Activated naive CD4-positive, alpha-beta T cell treated with anti-CD3 and anti-CD28 coated beads for 36 hours (primary cell): Measurements from ENCODE around the gene PARP8. TPM values are rescaled to one million over a fixed set of nuclear protein-coding genes. Genes with fewer than 3 reads are reported as not detected.

Experiments
- CTCF ChIA-PET: fragments of 350-600 bp; sonication (Branson Sonifier 250); formaldehyde crosslinking; loops from one replicate; lab custom pipeline; 2021; ENCODE audit warnings: antibody characterized with exemption; lab: Charles Lee
- DNase-seq: peaks from one replicate; pipeline ENCODE4 v3.0.0-alpha.2; 2020
- H3K27ac Mint-ChIP-seq: one replicate; pipeline ENCODE4 v1.8.0; 2021; ENCODE audit warnings: mild to moderate bottlenecking, mixed read lengths
- H3K27me3 Mint-ChIP-seq: one replicate; pipeline ENCODE4 v1.8.0; 2021; ENCODE audit warnings: low read depth, mixed read lengths
- H3K36me3 Mint-ChIP-seq: one replicate; pipeline ENCODE4 v1.8.0; 2021; ENCODE audit warnings: low read depth, mixed read lengths
- H3K4me1 Mint-ChIP-seq: one replicate; pipeline ENCODE4 v1.8.0; 2021; ENCODE audit warnings: low read depth, mixed read lengths
- H3K4me3 Mint-ChIP-seq: one replicate; pipeline ENCODE4 v1.8.0; 2021; ENCODE audit warnings: mild to moderate bottlenecking, moderate library complexity, mixed read lengths
- H3K9me3 Mint-ChIP-seq: one replicate; pipeline ENCODE4 v1.8.0; 2021; ENCODE audit warnings: mixed read lengths
- intact Hi-C: fragments of 100-400 bp; cut with micrococcal nuclease; formaldehyde crosslinking; loops from one replicate; pipeline ENCODE4 v1.15.1; 2023
- total RNA-seq, 2 experiments: library from RNA; stranded (reverse); gene quantifications; one replicate each; pipeline ENCODE4 v1.2.3, GENCODE V29; 2021

PARP8 gene
- total RNA-seq, 2 experiments from 2014 or later = 20.1 to 22.0 TPM

DNA sequence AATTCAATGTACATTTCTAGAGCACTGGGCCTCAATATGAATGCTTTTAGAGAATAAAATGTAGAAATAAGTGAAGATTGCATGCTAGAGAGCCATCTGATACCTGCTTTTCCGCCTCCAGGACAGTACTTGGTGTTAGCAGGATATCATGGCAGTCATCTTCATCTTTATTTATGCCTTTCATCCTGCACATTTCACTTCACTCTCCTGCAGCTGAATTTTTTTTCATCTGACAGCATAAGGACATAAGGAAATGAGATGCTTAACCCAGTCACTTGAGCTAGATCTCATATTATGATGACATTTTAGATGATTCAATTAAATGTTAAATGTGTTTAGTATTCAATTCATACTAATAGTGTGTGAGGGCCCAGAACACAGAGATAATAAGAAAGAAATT, 162.6 kb downstream of the PARP8 start:
- Mint-ChIP-seq H3K4me1 (no peaks in the 10 kb centered on the region), H3K27ac (no peak overlapping the region), H3K27me3 (no peaks in the 10 kb centered on the region), H3K4me3 (no peak overlapping the region), H3K9me3 (no peaks in the 10 kb centered on the region), H3K36me3 (peaks cover 22% of the 10 kb centered on the region)
- CTCF ChIA-PET = no interaction called here
- DNase-seq = no peak
- intact Hi-C loops = no loop called here

DNA sequence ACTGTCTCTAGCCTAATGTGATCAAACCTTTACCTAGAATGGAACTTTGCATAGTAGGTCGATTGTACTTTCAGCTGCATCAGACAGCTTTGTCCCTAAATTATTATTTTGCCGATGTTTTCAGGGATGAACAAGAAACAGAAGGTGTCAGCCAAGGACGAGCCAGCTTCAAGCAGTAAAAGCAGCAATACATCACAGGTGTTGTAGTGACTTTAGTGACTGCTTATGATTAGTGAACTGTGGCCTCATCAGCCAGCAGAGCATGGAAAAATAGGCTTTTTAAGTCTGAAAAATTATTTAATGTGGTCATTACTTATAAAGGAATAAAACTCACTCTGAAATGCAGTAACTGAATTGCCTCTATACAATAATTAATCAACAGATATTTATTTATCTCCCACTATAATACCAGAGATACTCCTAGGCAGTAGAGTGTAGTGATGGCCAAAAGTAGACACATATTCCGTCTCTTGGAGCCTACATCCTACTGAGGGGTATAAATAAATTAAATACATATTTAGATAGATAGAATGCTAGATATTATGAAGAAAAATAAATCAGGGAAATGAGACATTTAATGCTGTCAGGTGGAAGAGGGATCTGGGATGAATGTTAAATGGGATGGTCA, 166.3 kb downstream of the PARP8 start:
- Mint-ChIP-seq H3K27me3 (no peaks in the 10 kb centered on the region), H3K4me3 (no peak overlapping the region), H3K36me3 (peaks cover 19% of the 10 kb centered on the region), H3K4me1 (no peaks in the 10 kb centered on the region), H3K9me3 (no peaks in the 10 kb centered on the region), H3K27ac (no peak overlapping the region)
- DNase-seq = no peak
- CTCF ChIA-PET = no interaction called here
- intact Hi-C loops = no loop called here

DNA sequence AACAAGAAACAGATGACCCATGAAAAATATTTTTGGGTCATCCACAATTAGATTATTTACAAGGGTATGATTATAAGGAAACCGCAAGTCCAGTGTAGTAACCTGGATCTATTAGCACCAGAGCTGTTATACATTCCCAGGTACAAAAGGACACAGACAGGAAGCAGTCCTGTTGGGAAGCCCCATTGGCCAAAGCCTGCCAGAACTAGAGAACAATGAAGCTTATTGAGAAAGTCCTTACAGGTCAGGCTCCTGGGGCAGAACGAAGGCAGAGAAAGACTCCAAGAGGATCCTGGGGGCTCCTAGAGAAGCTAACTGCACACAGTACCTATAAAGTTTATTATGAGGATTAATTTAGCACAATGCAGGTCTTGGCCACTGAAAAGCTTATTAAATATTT, 169.9 kb downstream of the PARP8 start:
- H3K9me3 Mint-ChIP-seq = no peaks in the 10 kb centered on the region
- CTCF ChIA-PET = interaction anchor here (0.7 to 0.9 kb wide), 2 partner anchors 26 to 42 kb away, joined by 3 read pairs; no protein-coding TSS in a partner anchor
- intact Hi-C loops = no loop called here
- no peaks in the 10 kb centered on the region for H3K4me1 Mint-ChIP-seq
- peaks cover 26% of the 10 kb centered on the region for H3K36me3 Mint-ChIP-seq
- DNase-seq = no peak
- H3K4me3 Mint-ChIP-seq = no peak overlapping the region
- H3K27me3 Mint-ChIP-seq = no peaks in the 10 kb centered on the region
- no peak overlapping the region for H3K27ac Mint-ChIP-seq

DNA sequence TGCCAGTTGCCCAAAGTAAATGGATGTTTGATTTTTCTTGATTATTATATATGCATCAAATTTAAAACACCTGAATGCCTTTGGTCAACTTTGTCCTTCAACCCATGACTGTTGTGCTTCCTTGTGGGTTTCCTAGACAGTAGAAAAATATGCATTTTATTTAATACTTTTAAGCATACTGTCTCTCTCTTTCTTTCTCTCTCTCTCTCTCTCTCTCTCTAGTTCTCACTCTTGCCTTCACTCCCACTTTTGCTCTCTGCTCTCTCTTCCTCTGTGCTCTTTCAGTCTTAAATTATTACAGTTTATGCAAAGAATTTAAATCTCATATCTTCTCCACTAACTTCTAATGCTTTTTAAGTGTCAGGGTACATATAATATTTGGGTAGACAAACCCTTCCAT, 173.0 kb downstream of the PARP8 start:
- CTCF ChIA-PET = no interaction called here
- H3K9me3 Mint-ChIP-seq = no peaks in the 10 kb centered on the region
- H3K27ac Mint-ChIP-seq = no peak overlapping the region
- no peaks in the 10 kb centered on the region for H3K4me1 Mint-ChIP-seq
- H3K36me3 Mint-ChIP-seq = peaks cover 29% of the 10 kb centered on the region
- intact Hi-C loops = no loop called here
- H3K27me3 Mint-ChIP-seq = no peaks in the 10 kb centered on the region
- DNase-seq = no peak
- no peak overlapping the region for H3K4me3 Mint-ChIP-seq

DNA sequence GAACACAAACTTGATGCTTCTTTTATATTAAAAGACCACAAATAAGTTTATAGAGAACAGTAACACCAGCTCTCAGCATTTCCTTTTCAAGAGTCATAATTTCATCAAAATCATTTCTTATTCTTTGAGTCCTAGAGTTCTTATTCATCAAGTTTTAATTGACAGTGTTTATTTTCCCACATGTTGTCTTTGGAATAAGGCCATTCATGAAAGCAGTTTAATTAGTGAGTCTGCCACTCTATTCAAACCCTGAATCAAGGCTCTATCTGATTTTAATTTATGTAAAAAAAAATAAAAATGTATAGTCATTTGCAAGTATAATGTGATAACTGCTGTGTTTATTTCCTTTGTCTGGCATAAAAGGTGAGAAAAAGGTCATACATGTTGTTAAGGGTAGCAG, 176.7 kb downstream of the PARP8 start:
- Mint-ChIP-seq H3K4me1 (no peaks in the 10 kb centered on the region), H3K27me3 (no peaks in the 10 kb centered on the region), H3K36me3 (peaks cover 19% of the 10 kb centered on the region), H3K4me3 (no peak overlapping the region), H3K27ac (no peak overlapping the region), H3K9me3 (no peaks in the 10 kb centered on the region)
- DNase-seq = no peak
- CTCF ChIA-PET = no interaction called here
- intact Hi-C loops = no loop called here

DNA sequence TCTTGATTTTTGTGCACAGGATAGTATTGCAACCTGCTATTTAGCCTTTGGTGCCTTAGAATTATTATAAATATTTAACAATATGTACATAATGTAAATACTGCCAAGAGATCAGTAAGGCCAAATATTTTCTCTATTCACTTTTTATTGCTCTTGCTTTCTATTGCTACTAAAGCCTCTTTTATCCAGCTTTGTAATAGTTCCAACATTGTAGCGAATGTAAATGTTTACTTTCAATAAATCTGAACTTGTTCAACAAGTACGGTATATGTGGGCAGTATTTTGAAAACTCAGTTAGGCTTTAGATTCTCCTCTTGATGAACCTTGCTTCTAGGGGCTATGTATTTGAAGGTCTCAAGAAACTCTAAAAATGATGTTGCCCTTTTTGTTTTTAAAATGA, 179.8 kb downstream of the PARP8 start:
- CTCF ChIA-PET = no interaction called here
- no peak overlapping the region for H3K27ac Mint-ChIP-seq
- no peak overlapping the region for H3K4me3 Mint-ChIP-seq
- no peaks in the 10 kb centered on the region for H3K27me3 Mint-ChIP-seq
- no peaks in the 10 kb centered on the region for H3K9me3 Mint-ChIP-seq
- intact Hi-C loops = no loop called here
- H3K36me3 Mint-ChIP-seq = peaks cover 5% of the 10 kb centered on the region
- no peak for DNase-seq
- no peaks in the 10 kb centered on the region for H3K4me1 Mint-ChIP-seq

DNA sequence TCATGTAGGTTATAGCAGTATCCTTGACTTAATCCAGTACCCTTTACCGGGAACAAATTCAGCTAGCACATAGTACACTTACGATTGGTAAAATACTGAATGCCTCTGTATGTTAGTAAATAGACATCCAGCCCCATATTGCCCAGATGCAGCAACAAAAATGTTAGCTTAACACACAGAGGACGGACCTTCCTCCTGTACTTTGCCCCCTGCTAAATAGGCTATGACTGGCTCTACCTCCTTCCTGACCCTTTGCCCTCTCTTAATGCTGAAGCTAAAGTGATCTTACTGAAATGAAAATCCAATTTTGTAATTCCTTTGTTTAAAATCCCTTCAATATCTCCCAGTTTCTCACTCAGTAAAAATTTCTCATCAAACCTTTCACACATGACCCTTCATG, 183.1 kb downstream of the PARP8 start:
- DNase-seq = no peak
- Mint-ChIP-seq H3K36me3 (no peaks in the 10 kb centered on the region), H3K4me3 (no peak overlapping the region), H3K27ac (no peak overlapping the region), H3K9me3 (no peaks in the 10 kb centered on the region), H3K4me1 (peaks cover 4% of the 10 kb centered on the region), H3K27me3 (no peaks in the 10 kb centered on the region)
- intact Hi-C loops = no loop called here
- CTCF ChIA-PET = no interaction called here

DNA sequence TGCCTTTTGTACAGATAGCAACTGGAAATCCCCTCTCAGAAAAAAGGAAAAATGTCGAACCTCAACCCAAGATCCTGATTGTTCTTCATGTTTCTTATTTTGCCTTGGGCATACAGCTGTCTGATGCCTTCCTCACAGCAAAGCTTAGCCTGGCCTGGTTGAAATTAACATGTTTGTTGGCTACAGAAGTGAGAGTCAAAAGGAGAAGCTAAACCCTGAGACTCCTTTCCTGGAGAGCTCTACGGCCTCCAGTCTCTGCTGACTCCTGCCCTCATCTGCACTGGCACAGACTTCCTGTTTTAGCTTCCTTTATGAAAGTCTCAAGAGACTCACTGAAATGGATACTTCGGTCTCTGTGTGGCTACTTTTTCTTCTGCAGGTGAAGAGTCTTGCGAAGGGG, 186.7 kb downstream of the PARP8 start:
- Mint-ChIP-seq H3K4me3 (no peak overlapping the region), H3K4me1 (peaks cover 4% of the 10 kb centered on the region), H3K9me3 (no peaks in the 10 kb centered on the region), H3K36me3 (no peaks in the 10 kb centered on the region), H3K27ac (no peak overlapping the region), H3K27me3 (no peaks in the 10 kb centered on the region)
- CTCF ChIA-PET = no interaction called here
- intact Hi-C loops = no loop called here
- no peak for DNase-seq

DNA sequence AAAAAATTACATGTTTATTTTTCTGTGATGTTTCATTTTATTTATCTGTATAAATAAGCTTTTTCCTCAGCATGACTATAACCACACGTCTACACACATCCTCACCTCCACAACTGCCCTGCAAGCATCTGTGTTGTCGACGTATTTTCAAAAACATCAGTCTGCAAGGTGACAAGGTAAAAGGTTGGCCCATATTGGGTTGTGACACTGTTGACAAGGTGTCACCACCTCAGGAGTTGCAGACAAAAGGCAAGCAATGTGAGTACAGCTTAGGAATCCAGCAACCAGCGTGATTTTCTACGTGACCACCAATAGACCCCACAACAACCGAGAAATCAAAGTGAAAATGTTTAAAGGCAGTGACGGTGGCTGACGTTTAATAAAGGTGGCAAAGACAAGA, 187.6 kb downstream of the PARP8 start:
- CTCF ChIA-PET = no interaction called here
- no peak for DNase-seq
- Mint-ChIP-seq H3K27me3 (no peaks in the 10 kb centered on the region), H3K36me3 (no peaks in the 10 kb centered on the region), H3K4me3 (no peak overlapping the region), H3K27ac (no peak overlapping the region), H3K9me3 (no peaks in the 10 kb centered on the region), H3K4me1 (peaks cover 4% of the 10 kb centered on the region)
- intact Hi-C loops = no loop called here

DNA sequence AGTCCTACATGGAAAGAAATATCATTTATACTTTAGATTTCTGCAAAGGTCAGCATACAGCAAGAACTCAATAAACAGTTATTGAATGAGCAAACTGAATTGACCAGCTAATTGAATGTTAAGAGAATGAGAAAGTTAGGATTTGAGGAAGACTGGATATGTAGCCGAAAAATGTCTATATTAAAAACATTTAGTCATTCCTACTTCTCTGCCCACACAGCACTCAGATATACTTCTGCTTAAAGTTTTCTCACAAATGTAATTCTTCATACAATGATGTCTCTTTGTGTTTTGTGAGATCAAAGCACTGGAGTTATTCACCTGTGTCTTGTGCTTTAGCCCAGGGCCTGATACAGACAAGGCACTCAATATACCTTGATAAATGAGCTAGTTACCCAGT, 188.6 kb downstream of the PARP8 start:
- Mint-ChIP-seq H3K4me1 (peaks cover 4% of the 10 kb centered on the region), H3K27me3 (peaks cover 3% of the 10 kb centered on the region), H3K27ac (no peak overlapping the region), H3K9me3 (no peaks in the 10 kb centered on the region), H3K4me3 (no peak overlapping the region), H3K36me3 (no peaks in the 10 kb centered on the region)
- no peak for DNase-seq
- CTCF ChIA-PET = no interaction called here
- intact Hi-C loops = no loop called here

DNA sequence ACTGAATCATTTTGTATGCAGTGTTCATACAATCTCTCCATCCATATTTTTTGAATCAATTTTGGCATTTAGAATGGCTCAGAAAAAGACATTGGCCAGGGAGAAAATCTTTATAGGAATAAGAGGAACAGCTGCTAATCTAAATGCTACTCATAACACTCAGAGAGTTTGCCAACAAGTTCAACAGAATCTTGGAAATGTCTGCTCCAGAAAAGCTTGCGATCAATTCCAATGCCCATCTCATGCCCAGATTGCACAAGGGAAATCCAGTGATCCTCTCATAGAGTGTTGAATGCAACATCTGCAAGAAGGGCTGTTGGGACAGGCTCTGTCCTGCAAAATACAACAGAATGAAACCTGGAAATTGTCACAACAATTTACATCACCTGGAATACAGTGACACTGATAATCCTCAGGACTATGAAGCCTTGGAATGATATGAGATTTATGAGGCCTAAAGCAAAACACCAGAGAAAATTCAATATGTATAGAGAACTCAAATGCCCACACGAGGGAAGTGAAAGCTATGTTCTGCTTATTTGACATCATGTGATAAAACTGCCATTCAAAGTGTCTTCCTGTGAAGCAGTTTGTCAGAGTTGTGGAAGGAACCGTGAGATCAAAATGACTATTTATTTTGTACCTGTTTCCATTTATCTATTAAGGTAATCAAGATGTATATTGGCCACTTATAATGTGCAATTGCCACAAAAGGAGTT, 190.1 kb downstream of the PARP8 start:
- no peaks in the 10 kb centered on the region for H3K36me3 Mint-ChIP-seq
- CTCF ChIA-PET = no interaction called here
- H3K4me1 Mint-ChIP-seq = peaks cover 4% of the 10 kb centered on the region
- H3K9me3 Mint-ChIP-seq = no peaks in the 10 kb centered on the region
- H3K4me3 Mint-ChIP-seq = no peak overlapping the region
- H3K27me3 Mint-ChIP-seq = peaks cover 7% of the 10 kb centered on the region
- H3K27ac Mint-ChIP-seq = no peak overlapping the region
- no peak for DNase-seq
- intact Hi-C loops = no loop called here

DNA sequence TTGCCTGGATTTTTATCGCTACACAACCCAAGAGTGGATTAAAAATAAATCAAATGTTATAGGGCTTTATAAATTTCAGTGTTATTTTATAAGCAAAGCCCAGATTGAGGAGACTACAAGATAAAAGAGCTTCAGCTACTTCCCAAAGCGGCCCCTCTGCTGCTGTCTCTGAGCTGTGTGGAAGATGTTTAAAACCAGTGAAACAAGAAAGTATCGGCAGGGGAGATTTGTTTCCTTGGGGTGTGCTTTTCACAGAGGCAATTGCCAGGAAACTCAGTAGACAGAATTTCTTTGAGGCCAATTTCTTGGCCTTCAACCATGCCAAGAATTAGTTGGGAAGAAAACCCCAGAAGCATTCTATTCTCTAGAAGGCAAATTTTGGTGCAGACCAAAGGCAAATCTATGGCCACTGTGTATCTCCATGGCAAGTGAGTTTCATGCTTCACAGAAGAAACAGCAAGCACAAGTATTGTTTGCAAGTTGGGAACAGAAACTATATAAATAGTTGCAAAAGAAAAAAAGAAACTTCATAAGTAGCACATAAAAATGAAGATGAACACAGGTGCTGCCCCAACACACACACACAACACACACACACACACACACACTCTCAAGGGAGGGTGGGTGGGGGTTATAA, 197.2 kb downstream of the PARP8 start:
- Mint-ChIP-seq H3K27ac (no peak overlapping the region), H3K36me3 (no peaks in the 10 kb centered on the region), H3K9me3 (no peaks in the 10 kb centered on the region)

DNA sequence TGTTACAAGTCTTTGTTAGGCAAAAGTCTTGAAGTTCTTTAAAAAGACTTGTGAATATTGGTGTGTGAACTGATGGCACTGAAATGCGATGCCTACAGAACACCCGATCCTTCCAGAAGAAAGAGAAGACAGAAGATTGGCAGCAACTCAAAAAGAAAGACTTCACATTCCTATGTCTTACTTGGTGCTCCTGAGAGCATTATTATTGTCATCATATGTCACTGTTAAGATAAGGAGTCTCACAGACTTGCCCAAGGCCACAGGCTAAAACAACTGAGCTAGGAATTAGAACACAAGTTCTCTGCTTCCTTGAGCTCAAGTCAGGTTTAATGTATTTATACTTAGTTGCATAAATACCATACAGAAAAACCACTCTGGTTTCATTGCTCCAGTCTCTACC, 198.0 kb downstream of the PARP8 start:
- CTCF ChIA-PET = no interaction called here
- H3K4me3 Mint-ChIP-seq = no peak overlapping the region
- H3K9me3 Mint-ChIP-seq = no peaks in the 10 kb centered on the region
- H3K4me1 Mint-ChIP-seq = no peaks in the 10 kb centered on the region
- intact Hi-C loops = no loop called here
- no peak overlapping the region for H3K27ac Mint-ChIP-seq
- peaks cover 31% of the 10 kb centered on the region for H3K27me3 Mint-ChIP-seq
- no peak for DNase-seq
- no peaks in the 10 kb centered on the region for H3K36me3 Mint-ChIP-seq

More for the DNA sequence above, 197.2 kb downstream of the PARP8 start:
- Mint-ChIP-seq H3K27me3 (peaks cover 26% of the 10 kb centered on the region), H3K4me1 (no peaks in the 10 kb centered on the region), H3K4me3 (no peak overlapping the region)
- intact Hi-C loops = no loop called here
- DNase-seq = no peak
- CTCF ChIA-PET = no interaction called here
